Astrocyte (in vitro differentiated cells and primary cell): ENCODE data around the gene DDX23.

Experiments
- CTCF ChIP-seq: IDR thresholded peaks from 2 replicates; pipeline ENCODE4 v1.5.1; 2011; ENCODE audit warnings: low read depth, mild to moderate bottlenecking, inconsistent platforms, low read length, moderate library complexity; ENCODE audit not compliant: insufficient read depth
- EZH2 ChIP-seq: IDR thresholded peaks from 2 replicates; pipeline ENCODE4 v1.6.1; 2012; ENCODE audit warnings: mild to moderate bottlenecking, low read length, inconsistent platforms; ENCODE audit not compliant: insufficient read depth

DNA sequence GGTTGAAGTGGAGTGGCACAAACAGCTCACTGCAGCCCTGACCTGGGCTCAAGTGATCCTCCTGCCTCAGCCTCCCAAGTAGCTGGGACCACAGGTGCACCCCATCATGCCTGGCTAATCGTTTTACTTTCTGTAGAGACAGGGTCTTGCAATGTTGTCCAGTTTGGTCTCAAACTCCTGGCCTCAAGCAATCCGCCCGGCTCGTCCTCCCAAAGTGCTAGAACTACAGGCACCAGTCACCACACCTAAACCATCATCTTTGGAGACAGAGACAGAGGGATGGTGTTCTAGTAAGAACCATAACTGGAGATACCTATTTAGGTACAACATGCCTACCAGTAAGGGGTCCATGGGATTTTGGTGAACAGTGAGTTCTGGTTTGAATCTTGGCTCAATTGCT is 2.5 kb upstream of the DDX23 start:
- TF ChIP-seq CTCF, result no peak
- no peak for TF ChIP-seq EZH2
